Germinal center (tissue), 1 donor: ENCODE data around the gene JDP2.

Experiments
- DNase-seq: peaks from one replicate; pipeline ENCODE4 v3.0.0; 2012; ENCODE audit warnings: mixed read lengths, low spot score

JDP2 gene

DNA sequence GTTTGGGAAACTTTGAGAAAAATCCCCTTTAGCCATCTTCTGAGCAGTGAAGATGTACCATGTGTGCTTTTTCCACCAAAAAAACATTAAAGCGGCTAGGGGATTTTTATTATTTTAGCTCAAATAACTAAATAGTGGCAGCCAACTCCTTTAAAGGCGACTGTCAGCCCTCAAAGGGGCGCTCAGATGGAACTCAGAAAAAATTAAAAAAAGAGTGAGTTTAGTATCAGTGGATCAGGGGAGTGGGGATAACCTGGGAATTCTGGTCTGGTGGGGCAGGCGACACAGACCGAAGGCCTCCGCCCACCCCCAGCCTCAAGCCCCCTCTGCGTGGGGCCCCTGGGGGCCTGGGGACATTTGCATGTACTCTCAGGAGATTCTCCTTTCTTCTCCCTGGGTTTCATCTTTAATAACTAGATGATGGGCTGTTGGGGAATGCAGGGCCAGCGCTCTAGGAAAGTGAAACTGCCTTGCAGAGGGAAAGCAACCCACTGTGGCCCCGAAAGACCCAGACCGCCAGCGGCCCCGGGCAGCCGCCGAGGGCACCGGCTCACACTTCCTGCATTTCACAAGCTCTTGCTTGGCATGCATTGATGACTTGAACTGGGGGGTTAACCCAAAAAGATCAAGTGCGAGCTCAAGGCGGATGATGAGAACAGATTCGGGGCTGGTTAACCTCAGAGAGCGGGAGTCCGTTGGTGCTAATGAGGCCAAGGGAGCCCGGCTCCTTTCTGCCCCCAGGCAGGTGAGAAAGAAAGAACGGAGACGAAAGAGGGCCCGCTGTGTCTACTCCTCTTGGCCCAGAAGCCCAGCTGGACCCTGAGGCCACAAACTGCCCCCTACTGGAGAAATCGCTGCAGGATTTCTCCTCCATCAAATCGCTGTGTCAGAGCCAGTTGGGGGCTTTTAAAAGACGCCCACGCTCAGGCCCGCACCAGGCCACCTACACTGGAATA is 87.1 kb downstream of the JDP2 start:
- peak; percentile 63 for DNase-seq

DNA sequence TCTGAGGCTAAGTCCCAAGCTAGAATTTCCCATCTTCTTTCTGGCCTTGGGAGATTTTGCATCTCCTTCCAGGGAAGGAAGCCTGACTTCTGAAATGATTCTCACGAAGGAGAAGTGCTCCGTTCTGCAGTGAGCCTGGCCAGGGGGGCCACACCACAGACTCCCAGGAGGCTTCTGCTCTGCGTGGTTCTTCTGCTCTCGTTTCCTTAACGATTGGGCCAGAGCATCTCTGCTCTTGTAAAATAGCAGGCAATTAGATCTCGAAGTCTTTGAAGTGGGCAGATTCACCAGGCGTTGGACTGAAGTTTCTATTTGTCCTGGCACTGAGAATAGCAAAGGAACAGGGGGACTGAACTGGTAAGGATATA is 87.8 kb downstream of the JDP2 start:
- DNase-seq: peak; percentile 77

- peak; percentile 61 for DNase-seq
Measured at GRCh38 chr14:75518625-75519024, 90.8 kb downstream of the JDP2 start.

GRCh38 chr14:75519394-75519793 is 91.6 kb downstream of the JDP2 start:
- no peak for DNase-seq

DNA sequence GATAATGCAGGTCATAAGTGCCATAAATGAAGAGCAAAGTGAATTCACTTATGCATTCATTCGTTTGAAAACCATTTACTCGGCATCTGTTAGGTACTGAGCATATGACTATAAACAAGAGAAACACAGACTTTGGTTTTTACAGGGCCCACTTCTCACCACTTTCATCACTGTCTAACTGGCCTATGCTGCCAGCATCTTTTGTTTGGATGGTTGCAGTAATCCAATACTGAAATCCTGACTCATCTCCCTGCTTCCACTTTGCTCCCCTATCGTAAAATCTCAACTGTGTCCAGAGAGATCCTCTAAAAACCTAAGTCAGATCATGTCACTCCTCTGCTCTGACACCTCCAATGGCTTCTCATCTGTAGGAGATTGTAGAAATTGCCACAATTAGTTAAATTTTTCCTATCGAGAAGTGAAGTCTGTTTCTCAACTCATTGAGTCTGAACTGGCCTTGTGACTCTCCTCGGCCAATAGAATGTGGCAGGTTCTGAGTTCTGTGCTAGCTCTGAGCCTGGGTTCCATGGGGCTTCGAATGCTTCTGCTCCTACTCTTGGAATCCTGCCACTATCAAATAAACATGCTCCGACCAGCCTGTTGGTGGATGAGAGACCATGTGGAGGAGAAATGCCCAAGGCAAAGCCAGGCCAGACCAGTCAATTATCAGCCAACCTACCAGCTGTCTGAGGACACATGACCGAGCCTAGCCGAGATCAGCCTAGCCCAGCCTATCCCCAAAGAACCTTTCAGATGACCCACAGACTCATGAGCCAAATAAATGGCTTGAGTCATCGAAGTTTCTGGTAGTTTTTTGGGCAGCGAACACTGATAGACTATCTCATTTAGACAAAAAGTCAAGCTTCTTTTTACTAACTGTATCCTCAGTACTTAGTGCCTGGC is 92.3 kb downstream of the JDP2 start:
- DNase-seq: peak; percentile 2

- no peak for DNase-seq
Measured at GRCh38 chr14:75520852-75521251, 93.0 kb downstream of the JDP2 start.

GRCh38 chr14:75521415-75522199 is 93.8 kb downstream of the JDP2 start:
- DNase-seq: peak; percentile 5

- DNase-seq: peak; percentile 51
Measured at GRCh38 chr14:75522224-75522982, 94.6 kb downstream of the JDP2 start, which contains the start of gene BATF. BATF (plus strand) TSS chr14:75522469; CDS start chr14:75522683, 214 bp downstream.

DNA sequence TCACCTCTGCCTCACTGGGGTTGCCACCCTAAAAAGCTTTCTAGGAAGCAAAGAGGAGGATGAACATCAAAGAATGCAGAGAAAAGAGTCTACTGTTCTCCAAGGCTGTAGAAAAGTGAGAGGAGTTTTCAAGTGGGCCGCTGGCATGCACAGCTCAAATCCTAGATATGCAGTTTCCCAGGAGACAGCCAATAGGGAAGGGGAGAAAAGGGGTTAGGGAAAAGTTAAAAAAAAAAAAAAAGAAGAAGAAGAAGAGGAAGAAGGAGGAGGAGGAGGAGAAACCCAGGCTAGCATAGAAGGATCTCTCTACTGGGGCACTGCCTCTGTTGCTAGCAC is 95.1 kb downstream of the JDP2 start:
- no peak for DNase-seq
